ENCODE measurements around the gene HNRNPA1. TPM values are rescaled to one million over a fixed set of nuclear protein-coding genes. Genes with fewer than 3 reads are reported as not detected.

The HNRNPA1 gene
- total RNA-seq, 1 experiment from 2014 or later = 1,764 TPM

DNA sequence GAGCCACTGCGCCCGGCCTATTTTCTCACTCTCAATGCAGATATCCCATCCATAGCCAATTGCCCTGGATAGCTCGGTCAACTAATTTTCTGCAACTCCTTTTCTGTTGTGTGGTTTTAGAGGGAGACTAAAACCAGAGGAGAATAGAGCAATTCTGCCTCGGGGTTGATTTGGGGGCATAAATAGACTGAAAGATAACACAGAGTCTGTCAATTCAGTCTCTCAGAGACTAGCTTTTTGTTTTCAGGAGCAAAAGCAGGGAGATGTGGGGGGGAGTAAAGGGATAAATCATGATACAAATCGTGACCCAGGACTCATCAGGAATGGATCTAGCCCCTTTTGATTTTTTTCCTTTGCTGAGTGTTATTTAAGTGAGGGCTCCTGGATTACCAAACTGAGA is 50.9 kb downstream of the HNRNPA1 start:
- ChIA-PET POLR2A (ENCODE audit: low non-redundant PET) (no interaction called here), CTCF (no interaction called here)
- H3K27me3 ChIP-seq (replicated peaks; ENCODE audit: insufficient read depth, low read depth, low read length, poor library complexity) = no peaks in the 10 kb centered on the region
- no peak overlapping the region for H3K4me3 ChIP-seq (ENCODE audit: low read depth, low read length, poor library complexity, severe bottlenecking)
- no peak overlapping the region for H3K27ac ChIP-seq (ENCODE audit: low read depth, low read length, poor library complexity, severe bottlenecking)
- TF ChIP-seq, protein P1, sequence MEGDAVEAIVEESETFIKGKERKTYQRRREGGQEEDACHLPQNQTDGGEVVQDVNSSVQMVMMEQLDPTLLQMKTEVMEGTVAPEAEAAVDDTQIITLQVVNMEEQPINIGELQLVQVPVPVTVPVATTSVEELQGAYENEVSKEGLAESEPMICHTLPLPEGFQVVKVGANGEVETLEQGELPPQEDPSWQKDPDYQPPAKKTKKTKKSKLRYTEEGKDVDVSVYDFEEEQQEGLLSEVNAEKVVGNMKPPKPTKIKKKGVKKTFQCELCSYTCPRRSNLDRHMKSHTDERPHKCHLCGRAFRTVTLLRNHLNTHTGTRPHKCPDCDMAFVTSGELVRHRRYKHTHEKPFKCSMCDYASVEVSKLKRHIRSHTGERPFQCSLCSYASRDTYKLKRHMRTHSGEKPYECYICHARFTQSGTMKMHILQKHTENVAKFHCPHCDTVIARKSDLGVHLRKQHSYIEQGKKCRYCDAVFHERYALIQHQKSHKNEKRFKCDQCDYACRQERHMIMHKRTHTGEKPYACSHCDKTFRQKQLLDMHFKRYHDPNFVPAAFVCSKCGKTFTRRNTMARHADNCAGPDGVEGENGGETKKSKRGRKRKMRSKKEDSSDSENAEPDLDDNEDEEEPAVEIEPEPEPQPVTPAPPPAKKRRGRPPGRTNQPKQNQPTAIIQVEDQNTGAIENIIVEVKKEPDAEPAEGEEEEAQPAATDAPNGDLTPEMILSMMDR (conservative IDR thresholded peaks at IDR 0.05; ENCODE audit: low read depth, low read length) = no peak
- TF ChIP-seq EZH2 (IDR thresholded peaks at IDR 0.05; ENCODE audit: borderline replicate concordance, low read depth, low read length, poor library complexity, severe bottlenecking) = no peak
- peaks cover 6% of the 10 kb centered on the region for H3K36me3 ChIP-seq (ENCODE audit: insufficient read depth, low read length, poor library complexity, severe bottlenecking)
- peaks cover 5% of the 10 kb centered on the region for H3K4me1 ChIP-seq (ENCODE audit: insufficient read depth, low read length, poor library complexity, severe bottlenecking)
- intact Hi-C loops (cut with micrococcal nuclease; ENCODE audit: unreplicated experiment) = no loop called here
- DNase-seq (ENCODE audit: low spot score) = no peak
- no TSS peak for BruUV-seq (replicated peaks)
- no peaks in the 10 kb centered on the region for H3K9me3 ChIP-seq (ENCODE audit: low read depth, low read length, poor library complexity, severe bottlenecking)

DNA sequence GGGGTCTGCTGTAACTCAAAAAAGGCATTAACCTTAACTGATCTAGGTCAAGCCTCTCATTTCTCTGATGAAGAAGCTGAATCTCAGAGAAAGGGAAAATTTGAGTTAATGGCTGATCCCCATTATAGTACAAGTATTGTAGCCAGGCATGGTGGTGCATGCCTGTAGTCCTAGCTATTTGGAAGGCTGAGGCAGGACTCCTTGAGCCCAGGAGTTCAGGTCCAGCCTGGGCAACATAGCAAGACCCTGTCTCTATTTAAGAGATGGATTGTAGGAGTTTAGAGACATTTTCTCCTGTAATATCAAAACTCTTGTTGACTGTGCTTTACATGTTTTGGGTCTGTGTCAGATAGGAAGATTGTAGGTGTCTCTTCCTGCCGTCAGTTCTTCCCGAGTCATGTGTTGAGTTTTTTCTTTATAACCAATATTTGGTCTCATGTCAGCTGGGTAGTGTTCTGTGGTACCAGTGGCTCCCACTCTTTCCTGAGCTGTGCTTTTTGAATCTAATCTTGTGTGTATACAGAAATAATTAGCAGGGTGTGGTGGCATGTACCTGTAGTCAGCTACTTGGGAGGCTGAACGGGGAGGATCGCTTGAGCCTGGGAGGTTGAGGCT is 53.0 kb downstream of the HNRNPA1 start:
- no TSS peak for BruUV-seq (replicated peaks)
- H3K9me3 ChIP-seq (ENCODE audit: low read depth, low read length, poor library complexity, severe bottlenecking) = no peaks in the 10 kb centered on the region
- H3K27ac ChIP-seq (ENCODE audit: low read depth, low read length, poor library complexity, severe bottlenecking) = no peak overlapping the region
- ChIA-PET CTCF (interaction anchor here (1.2 kb wide), 1 partner anchor 66 kb away, joined by 3 read pairs; no protein-coding TSS in a partner anchor), POLR2A (ENCODE audit: low non-redundant PET) (no interaction called here)
- TF ChIP-seq, protein P1 (conservative IDR thresholded peaks at IDR 0.05; ENCODE audit: low read depth, low read length) = no peak
- no peak for TF ChIP-seq EZH2 (IDR thresholded peaks at IDR 0.05; ENCODE audit: borderline replicate concordance, low read depth, low read length, poor library complexity, severe bottlenecking)
- peaks cover 6% of the 10 kb centered on the region for H3K36me3 ChIP-seq (ENCODE audit: insufficient read depth, low read length, poor library complexity, severe bottlenecking)
- no peaks in the 10 kb centered on the region for H3K27me3 ChIP-seq (replicated peaks; ENCODE audit: insufficient read depth, low read depth, low read length, poor library complexity)
- H3K4me1 ChIP-seq (ENCODE audit: insufficient read depth, low read length, poor library complexity, severe bottlenecking) = peaks cover 11% of the 10 kb centered on the region
- intact Hi-C loops (cut with micrococcal nuclease; ENCODE audit: unreplicated experiment) = no loop called here
- no peak for DNase-seq (ENCODE audit: low spot score)
- no peak overlapping the region for H3K4me3 ChIP-seq (ENCODE audit: low read depth, low read length, poor library complexity, severe bottlenecking)

Other genes starting within 250 kb of the HNRNPA1 start
- 1.6 and 1.9 TPM in 2 replicates for gene HOXC5, start 247.7 kb upstream of the HNRNPA1 start, total RNA-seq (2021)
- 9.6 and 9.8 TPM in 2 replicates for gene HOXC4, start 226.9 kb upstream of the HNRNPA1 start, total RNA-seq (2021)
- gene SMUG1, start 91.7 kb upstream of the HNRNPA1 start, total RNA-seq (2021) = 27.7 and 32.8 TPM in 2 replicates
- gene CBX5, start 604 bp upstream of the HNRNPA1 start, total RNA-seq (2021) = 235 and 254 TPM in 2 replicates
- not detected in 2 replicates for gene NFE2, start 20.3 kb downstream of the HNRNPA1 start, total RNA-seq (2021)
- gene COPZ1, start 44.4 kb downstream of the HNRNPA1 start, total RNA-seq (2021) = 169 and 187 TPM in 2 replicates
- not detected in 2 replicates for gene GPR84, start 83.8 kb downstream of the HNRNPA1 start, total RNA-seq (2021)
- gene ZNF385A, start 104.0 kb downstream of the HNRNPA1 start, total RNA-seq (2021) = 17.5 and 26.8 TPM in 2 replicates
- 96.8 and 108 TPM in 2 replicates for gene ITGA5, start 138.5 kb downstream of the HNRNPA1 start, total RNA-seq (2021)
- not detected in 2 replicates for gene GTSF1, start 192.9 kb downstream of the HNRNPA1 start, total RNA-seq (2021)
- 250 and 279 TPM in 2 replicates for gene NCKAP1L, start 217.0 kb downstream of the HNRNPA1 start, total RNA-seq (2021)